ENCODE data around the gene DDX10.

The DDX10 gene

GRCh38 chr11:108970221-108970991, 305.5 kb downstream of the DDX10 start:
- Histone ChIP-seq H3K4me3 (ENCODE audit: low read depth in 1 of 2, low read length in 1 of 2) (no peak overlapping the region), H3K27ac (no peak overlapping the region), H3K27me3 (no peaks in the 10 kb centered on the region), H3K4me1 (ENCODE audit: control insufficient read depth in 1 of 2, insufficient read depth in 1 of 2, low read depth in 1 of 2, low read length in 1 of 2) (peaks cover 2 to 3% of the 10 kb centered on the region in 2 experiments), H3K36me3 (no peaks in the 10 kb centered on the region), H3K9me3 (no peaks in the 10 kb centered on the region)
- no peak for TF ChIP-seq CTCF (IDR thresholded peaks at IDR 0.05)

GRCh38 chr11:108973402-108974162, 308.7 kb downstream of the DDX10 start:
- H3K27me3 ChIP-seq: no peaks in the 10 kb centered on the region
- no peaks in the 10 kb centered on the region for H3K4me1 ChIP-seq (ENCODE audit: control insufficient read depth in 1 of 2, insufficient read depth in 1 of 2, low read depth in 1 of 2, low read length in 1 of 2)
- no peaks in the 10 kb centered on the region for H3K36me3 ChIP-seq
- H3K4me3 ChIP-seq (ENCODE audit: low read depth in 1 of 2, low read length in 1 of 2): no peak overlapping the region
- no peak for TF ChIP-seq CTCF (IDR thresholded peaks at IDR 0.05)
- no peak overlapping the region for H3K27ac ChIP-seq
- no peaks in the 10 kb centered on the region for H3K9me3 ChIP-seq

- Histone ChIP-seq H3K36me3 (no peaks in the 10 kb centered on the region), H3K4me3 (ENCODE audit: low read depth in 1 of 2, low read length in 1 of 2) (no peak overlapping the region), H3K27me3 (no peaks in the 10 kb centered on the region), H3K4me1 (ENCODE audit: control insufficient read depth in 1 of 2, insufficient read depth in 1 of 2, low read depth in 1 of 2, low read length in 1 of 2) (no peaks in the 10 kb centered on the region), H3K27ac (no peak overlapping the region), H3K9me3 (no peaks in the 10 kb centered on the region)
- no peak for TF ChIP-seq CTCF (IDR thresholded peaks at IDR 0.05)
Observed at GRCh38 chr11:108975026-108975425, 310.2 kb downstream of the DDX10 start.

GRCh38 chr11:108975641-108976071, 310.8 kb downstream of the DDX10 start:
- Histone ChIP-seq H3K9me3 (no peaks in the 10 kb centered on the region), H3K27ac (no peak overlapping the region), H3K4me3 (ENCODE audit: low read depth in 1 of 2, low read length in 1 of 2) (no peak overlapping the region), H3K36me3 (no peaks in the 10 kb centered on the region), H3K27me3 (no peaks in the 10 kb centered on the region), H3K4me1 (ENCODE audit: control insufficient read depth in 1 of 2, insufficient read depth in 1 of 2, low read depth in 1 of 2, low read length in 1 of 2) (no peaks in the 10 kb centered on the region)
- no peak for TF ChIP-seq CTCF (IDR thresholded peaks at IDR 0.05)

GRCh38 chr11:108983636-108984420, 319.0 kb downstream of the DDX10 start:
- Histone ChIP-seq H3K9me3 (no peaks in the 10 kb centered on the region), H3K36me3 (no peaks in the 10 kb centered on the region), H3K4me1 (ENCODE audit: control insufficient read depth in 1 of 2, insufficient read depth in 1 of 2, low read depth in 1 of 2, low read length in 1 of 2) (no peaks in the 10 kb centered on the region), H3K27ac (no peak overlapping the region), H3K4me3 (ENCODE audit: low read depth in 1 of 2, low read length in 1 of 2) (no peak overlapping the region), H3K27me3 (no peaks in the 10 kb centered on the region)
- no peak for TF ChIP-seq CTCF (IDR thresholded peaks at IDR 0.05)
